HEK293T (cell line): Measurements from ENCODE around the gene HDAC11.

Experiments
- ARNT ChIP-seq: fragments of 450-650 bp; IDR thresholded peaks from 2 replicates; pipeline ENCODE4 v1.6.1; 2017; ENCODE audit warnings: mild to moderate bottlenecking
- BHLHE40 ChIP-seq: fragments of 450-650 bp; IDR thresholded peaks from 2 replicates; pipeline ENCODE4 v1.6.1; 2016; ENCODE audit warnings: mild to moderate bottlenecking, moderate library complexity, borderline replicate concordance
- ELF4 ChIP-seq: fragments of 450-650 bp; IDR thresholded peaks from 2 replicates; pipeline ENCODE4 v1.6.1; 2017; ENCODE audit warnings: antibody characterized with exemption
- FOXA1 ChIP-seq: fragments of 450-650 bp; IDR thresholded peaks from 2 replicates; pipeline ENCODE4 v1.6.1; 2016; ENCODE audit warnings: mild to moderate bottlenecking
- FOXK2 ChIP-seq: fragments of 450-650 bp; IDR thresholded peaks from 2 replicates; pipeline ENCODE4 v1.6.1; 2016; ENCODE audit warnings: mild to moderate bottlenecking
- HDGF ChIP-seq: fragments of 450-650 bp; IDR thresholded peaks from 2 replicates; pipeline ENCODE4 v1.6.1; 2017; ENCODE audit warnings: antibody characterized with exemption, borderline replicate concordance
- L3MBTL2 ChIP-seq: fragments of 450-650 bp; conservative IDR thresholded peaks from 2 replicates; pipeline ENCODE4 v1.6.1; 2016; ENCODE audit warnings: mild to moderate bottlenecking
- LEF1 ChIP-seq: fragments of 450-650 bp; IDR thresholded peaks from 2 replicates; pipeline ENCODE4 v1.6.1; 2017; ENCODE audit warnings: mild to moderate bottlenecking, borderline replicate concordance
- NFRKB ChIP-seq: fragments of 450-650 bp; IDR thresholded peaks from 2 replicates; pipeline ENCODE4 v1.6.1; 2016; ENCODE audit warnings: mild to moderate bottlenecking, moderate library complexity
- SP1 ChIP-seq: fragments of 450-650 bp; IDR thresholded peaks from 2 replicates; pipeline ENCODE4 v1.6.1; 2017
- SUZ12 ChIP-seq: fragments of 450-650 bp; IDR thresholded peaks from 2 replicates; pipeline ENCODE4 v1.6.1; 2016; ENCODE audit warnings: mild to moderate bottlenecking
- TARDBP ChIP-seq: fragments of 450-650 bp; IDR thresholded peaks from 2 replicates; pipeline ENCODE4 v1.6.1; 2016
- ZNF384 ChIP-seq: fragments of 450-650 bp; IDR thresholded peaks from 2 replicates; pipeline ENCODE4 v1.6.1; 2016
- TF ChIP-seq, protein P1 (sequence below): fragments of 450-650 bp; IDR thresholded peaks from 2 replicates; pipeline ENCODE4 v1.6.1; 2016

DNA sequence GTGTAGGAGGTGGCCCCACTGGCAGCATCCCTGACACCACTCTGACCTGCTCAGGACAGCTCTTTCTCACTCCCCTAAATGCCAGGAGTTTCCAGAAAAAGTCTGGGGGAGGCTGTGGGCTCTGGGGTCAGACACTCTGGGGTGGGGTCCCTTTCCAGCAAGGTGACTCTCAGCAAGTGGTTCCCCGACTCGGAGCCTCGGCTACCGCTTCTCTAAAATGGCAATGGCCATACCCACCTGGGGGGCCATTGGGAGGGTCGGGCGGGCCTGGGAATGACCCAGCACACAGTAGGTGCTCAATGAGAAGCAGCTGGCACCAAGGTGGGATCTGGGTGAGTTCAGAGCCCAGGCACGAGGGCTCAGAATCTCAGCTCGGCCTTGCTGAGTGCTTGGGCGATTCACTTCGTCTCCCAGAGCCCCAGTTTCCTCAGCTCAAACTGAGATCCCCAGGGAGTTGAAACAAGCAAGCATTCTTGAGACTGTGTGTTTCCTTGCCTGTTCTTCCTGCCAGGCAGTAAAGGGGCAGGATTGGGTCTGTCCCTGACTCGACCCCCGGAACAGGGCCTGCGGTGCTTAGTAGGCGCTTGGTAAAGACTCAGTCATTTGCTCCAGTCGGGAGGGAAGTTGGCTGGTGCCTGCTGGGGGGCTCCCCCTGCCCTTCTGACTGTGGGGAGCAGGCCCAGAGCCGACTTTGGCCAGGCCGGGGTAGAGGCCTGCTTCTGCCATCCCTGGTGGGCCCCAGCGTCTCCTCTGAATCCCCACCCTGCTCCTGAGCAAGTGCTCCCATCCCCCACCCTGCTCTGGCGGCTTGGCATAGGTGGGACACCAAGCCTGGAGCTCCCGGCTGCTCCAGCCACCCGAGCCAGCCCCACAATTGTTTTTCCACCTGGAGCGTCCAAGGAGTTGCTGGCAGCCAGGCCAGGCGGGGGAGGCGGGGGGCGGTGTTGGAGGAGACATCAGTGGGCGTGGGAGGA, 36.0 kb downstream of the HDAC11 start:
- TF ChIP-seq SP1: no peak
- no peak for TF ChIP-seq FOXA1
- TF ChIP-seq NFRKB: no peak
- TF ChIP-seq BHLHE40: no peak
- TF ChIP-seq TARDBP: no peak
- no peak for TF ChIP-seq ARNT
- TF ChIP-seq ELF4: no peak
- TF ChIP-seq, protein P1, sequence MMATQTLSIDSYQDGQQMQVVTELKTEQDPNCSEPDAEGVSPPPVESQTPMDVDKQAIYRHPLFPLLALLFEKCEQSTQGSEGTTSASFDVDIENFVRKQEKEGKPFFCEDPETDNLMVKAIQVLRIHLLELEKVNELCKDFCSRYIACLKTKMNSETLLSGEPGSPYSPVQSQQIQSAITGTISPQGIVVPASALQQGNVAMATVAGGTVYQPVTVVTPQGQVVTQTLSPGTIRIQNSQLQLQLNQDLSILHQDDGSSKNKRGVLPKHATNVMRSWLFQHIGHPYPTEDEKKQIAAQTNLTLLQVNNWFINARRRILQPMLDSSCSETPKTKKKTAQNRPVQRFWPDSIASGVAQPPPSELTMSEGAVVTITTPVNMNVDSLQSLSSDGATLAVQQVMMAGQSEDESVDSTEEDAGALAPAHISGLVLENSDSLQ: no peak
- no peak for TF ChIP-seq FOXK2
- TF ChIP-seq L3MBTL2: no peak
- no peak for TF ChIP-seq HDGF
- no peak for TF ChIP-seq SUZ12
- no peak for TF ChIP-seq LEF1
- no peak for TF ChIP-seq ZNF384
